Fibroblast of the conjunctiva (primary cell): ENCODE results near the gene PLAC8.
"Not testable (repeated sequence)": the region's sequence is repeated elsewhere in the genome, so short reads cannot be mapped to it uniquely, and the experiment has no call there.

Experiments used
- DNase-seq: peaks from one replicate; pipeline ENCODE4 v3.0.0-alpha.2; 2010; ENCODE audit warnings: low read depth

The PLAC8 gene

DNA sequence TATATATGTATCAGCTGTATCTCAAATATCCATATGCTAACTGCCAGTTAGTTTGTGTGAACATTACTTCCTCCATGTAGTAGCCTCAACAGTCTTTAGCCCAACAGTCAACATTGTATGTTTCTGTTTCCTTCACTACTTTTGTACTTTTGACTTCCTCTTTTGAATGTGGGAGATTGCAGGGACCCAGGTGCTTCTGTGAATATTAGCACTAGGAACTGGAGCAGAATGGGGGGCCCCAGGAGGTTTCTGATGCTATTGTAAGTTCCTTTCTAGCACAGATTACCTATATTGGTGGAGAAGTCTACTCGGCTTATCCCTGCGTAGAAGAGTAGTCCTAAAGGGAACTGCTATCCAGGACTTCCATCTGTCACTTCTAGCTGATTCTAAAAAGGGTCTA lies 2.3 kb downstream of the PLAC8 start:
- no peak for DNase-seq

DNA sequence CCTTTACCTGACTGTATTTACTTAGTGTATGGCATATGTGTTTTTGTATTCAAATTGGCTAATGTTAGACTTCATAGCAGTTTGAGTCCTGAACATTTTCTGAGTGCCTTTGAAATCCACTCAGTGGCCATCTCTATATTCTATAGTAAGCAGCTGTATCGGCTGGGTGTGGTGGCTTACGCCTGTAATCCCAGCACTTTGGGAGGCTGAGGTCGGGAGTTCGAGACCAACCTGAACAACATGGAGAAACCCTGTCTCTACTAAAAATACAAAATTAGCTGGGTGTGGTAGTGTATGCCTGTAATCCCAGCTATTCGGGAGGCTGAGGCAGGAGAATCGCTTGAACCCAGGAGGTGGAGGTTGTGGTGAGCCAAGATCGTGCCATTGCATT lies 2.8 kb downstream of the PLAC8 start:
- not testable (repeated sequence) for DNase-seq

DNA sequence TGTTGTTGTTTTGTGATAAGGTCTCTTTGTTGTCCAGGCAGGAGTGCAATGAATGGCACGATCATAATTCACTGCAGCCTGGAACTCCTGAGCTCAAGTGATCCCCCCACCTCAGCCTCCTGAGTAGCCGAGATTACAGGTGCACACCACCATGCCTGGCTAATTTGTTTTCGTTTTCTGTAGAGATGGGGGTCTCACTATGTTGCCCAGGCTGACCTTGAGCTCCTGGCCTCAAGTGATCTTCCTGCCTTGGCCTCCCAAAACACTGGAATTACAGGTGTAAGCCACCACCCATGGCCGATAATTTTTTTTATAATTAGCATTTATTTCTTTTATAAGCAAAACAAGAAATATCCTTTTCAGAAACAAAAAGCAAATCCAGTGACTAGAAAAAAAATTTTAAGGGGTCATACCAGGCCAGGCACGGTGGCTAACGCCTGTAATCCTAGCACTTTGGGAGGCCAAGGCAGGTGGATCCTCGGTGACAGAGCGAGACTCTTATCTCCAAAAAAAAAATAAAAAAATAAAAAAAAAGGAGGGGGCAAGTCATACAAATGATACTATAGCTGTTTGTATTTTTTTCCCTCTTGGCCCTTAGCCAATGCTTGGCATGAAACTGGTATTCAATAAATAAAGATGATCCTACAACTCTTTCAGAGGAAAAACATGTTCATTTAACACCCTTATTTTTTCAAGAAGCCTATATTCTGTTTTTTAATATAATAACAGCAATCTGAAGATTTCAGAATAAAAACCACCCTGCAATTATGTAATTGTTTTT lies 3.4 kb downstream of the PLAC8 start:
- DNase-seq: no peak

DNA sequence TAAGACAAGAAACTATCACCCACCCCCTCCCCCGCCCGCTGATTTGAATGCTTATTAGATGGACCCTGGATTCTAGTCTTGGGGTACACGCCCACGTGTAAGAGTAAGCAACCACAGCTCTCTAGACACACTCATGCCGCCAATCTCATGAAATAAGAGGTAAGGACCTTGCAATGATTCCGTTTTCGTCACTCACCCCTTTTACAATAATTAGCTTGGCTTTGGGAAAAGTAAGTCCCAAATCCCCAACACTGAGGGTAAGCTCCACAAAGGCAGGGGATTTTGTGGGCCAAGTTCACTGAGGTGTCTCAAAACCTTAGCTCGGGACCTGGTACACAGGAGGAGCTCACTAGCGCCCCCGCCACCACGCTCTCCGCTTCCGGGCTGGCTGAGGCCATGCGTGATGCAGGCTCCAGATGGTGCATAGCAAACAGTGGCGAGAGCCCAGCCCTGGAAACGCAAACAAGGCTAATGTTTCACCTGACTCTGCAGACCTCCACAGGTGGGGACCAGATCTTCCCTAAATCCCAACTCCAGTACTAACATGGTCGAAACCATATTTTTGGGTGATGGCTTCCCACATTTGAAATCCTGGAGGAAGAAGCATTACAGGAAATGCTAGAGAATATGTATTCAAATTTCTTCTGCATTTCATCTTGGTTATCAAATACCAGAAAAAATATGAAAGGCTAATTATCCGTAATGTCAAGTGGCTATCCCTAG lies 4.1 kb downstream of the PLAC8 start:
- peak; percentile 43 for DNase-seq

DNA sequence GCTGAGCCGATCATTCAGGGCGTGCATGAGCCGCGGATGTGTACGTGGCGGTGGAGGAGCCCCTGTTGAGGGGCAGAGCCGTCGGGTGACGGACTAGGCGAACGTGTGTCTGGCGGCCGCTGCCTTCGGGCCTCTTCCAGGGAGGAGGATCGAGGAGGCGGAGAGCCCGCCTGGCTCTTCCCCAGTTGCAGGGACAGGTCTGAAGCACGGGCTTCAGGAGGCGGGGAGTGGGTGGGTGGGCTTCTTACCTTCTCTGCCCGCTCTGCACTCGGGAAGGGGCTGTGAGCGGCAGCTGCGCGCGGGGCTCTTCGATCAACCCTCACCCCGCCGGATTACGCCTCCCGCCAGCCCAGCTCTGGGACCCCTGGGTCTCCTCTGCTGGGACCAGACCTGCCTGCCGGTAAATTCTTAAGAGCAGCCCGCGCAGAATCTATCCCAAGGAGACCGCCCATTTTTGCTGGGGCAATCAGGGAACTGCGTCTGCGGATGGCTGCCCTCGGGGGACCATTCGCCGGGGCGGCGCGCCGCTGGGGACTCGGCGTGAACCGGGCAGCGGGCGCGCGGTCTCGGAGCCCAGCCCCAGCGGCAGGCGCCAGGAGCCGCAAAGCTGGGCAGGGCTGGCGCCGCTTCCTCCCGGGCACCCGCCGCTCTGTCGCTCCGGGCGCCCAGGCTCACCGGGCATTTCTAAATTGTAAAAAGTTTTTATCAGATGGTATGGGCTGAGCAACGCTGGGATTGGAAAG lies 4.9 kb downstream of the PLAC8 start:
- no peak for DNase-seq

DNA sequence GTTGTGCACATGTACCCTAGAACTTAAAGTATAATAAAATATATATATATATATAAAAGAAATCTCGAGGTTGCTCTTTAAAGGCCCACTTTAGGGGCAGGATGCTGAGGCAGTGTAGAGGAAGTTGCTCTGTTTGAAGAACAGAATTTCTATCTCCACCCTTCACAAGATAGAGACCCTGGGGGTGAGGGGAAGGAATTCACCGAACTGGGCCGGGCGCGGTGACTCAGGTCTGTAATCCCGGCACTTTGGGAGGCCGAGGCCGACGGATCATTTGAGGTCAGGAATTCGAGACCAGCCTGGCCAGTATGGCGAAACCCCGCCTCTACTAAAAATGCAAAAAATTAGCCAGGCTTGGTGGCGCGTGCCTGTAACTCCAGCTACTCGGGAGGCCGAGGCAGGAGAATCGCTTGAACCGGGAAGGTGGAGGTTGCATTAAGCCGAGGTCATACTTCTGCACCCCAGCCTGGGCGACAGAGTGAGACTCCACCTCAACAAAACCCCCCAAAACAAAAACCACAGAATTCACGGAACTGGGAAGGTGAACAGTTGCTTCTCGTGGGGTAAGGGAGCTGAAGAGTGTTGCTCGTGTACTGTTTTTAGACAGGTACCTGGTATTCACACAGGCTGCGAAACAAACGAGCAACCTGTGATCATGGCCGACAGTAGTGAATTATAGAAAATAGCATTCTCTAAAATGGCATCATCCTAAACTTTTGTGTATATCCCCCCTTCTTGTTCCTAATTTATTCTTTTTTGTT lies 6.2 kb downstream of the PLAC8 start:
- no peak for DNase-seq

DNA sequence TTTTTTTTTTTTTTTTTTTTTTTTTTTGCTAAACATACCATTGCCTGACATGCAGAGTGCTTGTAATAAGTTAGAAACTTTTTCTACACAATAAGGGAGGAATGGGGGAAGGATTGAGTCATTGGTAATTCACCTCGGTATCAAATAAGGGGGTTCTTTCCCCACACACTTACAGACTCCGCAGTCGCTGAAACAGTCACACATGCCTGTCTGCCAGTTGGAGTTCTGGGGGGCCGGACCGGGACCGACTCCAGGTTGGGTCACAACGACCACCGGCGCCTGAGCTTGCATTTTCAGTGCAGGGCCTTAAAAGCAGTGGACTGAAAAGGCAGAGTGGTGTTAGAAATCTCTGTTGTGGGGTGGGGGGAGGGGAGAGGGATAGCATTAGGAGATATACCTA lies 6.9 kb downstream of the PLAC8 start:
- DNase-seq: no peak

DNA sequence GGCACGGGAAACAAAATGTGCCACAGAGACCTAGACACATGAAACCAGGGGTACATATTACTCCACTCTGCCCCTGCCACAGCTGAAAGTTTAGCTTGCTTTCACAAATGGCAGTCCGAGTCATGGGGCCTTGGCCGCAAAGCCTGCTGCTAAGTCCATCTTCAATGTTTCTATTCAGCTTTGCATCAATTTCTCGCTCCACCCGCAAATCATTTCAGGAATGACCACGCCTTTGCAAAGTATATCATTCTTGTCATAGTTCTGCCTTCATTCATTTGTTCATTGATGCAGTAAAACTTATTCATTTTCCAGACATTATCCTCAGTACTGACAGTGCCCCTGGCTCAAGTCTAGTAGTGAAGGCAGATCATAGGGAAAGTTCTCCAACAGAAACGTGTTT lies 9.5 kb downstream of the PLAC8 start:
- no peak for DNase-seq

DNA sequence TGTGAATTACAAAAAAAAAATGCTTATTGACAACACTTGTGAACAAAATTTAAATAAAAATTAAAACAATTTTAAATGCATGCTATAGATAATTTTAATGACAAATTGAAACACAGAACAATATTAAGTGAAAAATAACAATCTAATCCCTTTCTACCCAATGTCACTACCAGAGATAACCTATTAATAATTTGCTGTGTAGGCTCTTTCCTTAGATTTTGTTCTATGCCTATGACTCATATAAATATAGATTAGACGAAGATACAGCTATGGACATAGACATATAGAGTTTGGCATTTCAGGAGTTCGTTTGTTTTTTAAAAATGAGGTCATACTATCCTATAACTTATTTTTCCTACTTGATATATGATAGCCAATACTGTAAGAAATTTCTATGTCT lies 18.1 kb downstream of the PLAC8 start:
- no peak for DNase-seq

DNA sequence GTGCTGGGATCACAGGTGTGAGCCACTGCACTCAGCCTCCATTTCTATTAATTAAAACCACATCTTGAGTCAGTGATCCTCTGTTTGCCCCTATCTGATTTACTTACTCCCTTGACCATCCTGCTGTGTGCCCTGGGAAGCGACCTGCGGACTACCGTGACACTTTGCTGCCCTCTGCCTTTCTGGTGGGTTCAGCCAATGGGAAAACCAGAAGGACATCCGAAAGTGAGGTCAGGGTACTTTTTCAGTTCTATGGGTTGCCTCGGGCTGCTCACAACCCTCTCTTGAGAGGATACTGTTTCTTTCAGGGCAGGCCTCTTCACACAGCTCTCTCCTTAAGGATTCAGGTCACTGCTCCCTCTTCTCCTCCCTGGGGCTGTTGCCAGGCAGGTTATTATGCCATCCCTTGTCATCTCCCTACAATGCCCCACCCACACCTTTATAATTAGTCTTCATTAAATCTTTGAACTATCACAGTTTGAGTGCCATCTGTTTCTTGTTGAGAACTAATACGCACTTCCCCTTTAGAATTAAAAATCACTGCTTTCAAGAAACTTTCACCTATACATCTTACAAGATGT lies 21.4 kb downstream of the PLAC8 start:
- DNase-seq: no peak

DNA sequence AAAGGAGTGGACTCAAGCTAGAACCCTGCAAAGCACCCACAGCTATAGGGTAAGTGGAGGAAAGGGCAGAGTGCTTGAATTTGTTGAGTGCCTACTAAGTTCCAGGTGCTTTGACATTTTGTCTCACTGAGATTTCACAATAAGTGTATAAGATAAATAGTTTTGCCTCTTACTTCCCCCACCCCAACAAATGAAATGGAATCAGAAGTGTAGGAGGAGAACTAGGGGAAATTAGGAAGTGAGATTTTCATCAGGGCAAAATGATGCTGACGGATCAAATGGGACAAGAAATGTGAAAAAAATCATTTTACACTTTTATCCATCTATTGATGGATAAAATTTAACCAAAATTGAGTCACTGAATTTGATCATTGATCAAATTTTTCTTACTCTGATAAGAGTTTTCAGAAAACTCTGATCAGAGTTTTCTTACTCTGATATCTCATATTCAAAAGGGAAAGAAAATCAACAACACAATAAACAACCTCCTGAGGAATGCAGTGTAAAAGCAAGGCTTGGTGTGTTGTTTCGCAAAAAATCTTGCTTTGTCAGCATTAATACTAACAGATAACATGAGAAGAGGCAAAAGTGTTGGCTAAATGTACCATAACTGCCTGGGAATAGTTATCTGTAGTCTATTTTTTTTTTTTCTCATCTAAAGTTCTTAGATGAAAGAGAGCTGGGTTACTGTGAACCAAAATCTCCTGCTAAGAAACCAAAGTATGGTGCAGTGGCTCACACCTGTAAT lies 24.9 kb downstream of the PLAC8 start:
- no peak for DNase-seq

DNA sequence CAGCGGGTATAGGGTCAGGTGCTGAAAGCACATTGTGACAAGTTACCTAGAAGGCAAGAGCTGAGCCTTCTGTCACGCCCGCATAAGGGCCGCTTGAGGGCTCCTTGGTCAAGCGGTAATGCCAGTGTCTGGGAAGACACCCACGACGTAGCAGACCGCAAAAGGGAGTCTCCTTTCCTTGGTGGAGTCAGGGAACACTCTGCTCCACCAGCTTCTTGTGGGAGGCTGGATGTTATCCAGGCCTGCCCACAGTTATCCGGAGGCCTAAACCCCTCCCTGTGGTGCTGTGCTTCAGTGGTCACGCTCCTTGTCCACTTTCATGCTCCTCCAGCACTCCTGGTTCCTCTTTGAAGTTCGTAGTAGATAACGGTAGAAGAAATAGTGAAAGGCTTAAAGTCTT lies 29.6 kb downstream of the PLAC8 start:
- not testable (repeated sequence) for DNase-seq

DNA sequence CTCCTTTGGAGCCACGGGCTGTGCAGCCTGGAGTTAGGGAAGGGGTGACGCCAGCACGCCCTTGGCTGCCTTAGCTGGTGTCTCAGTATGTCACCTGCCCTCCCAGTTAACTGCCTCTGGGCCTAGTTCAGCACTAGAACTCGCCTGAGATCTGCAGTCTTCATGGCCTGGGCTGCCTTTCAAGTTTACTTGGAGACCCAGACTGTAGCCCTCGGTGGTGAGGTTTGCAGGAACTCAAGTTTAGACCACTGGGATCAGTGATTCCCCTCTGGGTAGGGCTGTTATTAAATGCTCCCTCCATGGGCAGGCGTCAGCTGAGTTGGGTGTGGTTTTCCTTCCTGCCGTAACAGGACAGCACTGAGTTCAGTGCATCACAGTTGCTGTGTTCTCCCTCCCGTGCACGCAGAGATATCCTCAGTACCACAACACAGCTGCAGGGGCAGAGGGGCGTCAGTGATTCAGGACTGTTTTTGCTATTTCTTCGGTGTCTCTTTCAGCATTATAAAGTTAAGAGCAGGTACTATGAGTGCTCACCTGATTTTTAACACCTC lies 30.5 kb downstream of the PLAC8 start:
- no peak for DNase-seq

DNA sequence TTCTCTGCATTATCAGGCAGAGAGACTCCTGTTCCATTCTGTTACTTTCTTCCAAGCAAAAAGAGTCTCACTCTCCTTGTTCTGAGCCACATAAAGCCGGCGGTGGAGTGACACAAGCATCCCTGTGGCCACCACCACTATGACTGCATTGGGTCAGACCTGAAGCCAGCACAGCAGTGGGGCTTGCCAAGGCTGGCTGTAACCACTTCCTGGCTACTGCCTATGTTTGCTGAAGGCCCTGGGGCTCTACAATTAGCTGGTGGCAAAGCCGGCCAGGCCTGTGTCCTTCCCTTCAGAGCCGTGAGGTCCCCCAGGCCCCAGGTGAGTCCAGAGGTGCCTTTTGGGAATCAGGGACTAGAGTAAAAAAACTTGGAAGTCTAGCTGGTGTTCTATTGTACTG lies 31.8 kb downstream of the PLAC8 start:
- no peak for DNase-seq

DNA sequence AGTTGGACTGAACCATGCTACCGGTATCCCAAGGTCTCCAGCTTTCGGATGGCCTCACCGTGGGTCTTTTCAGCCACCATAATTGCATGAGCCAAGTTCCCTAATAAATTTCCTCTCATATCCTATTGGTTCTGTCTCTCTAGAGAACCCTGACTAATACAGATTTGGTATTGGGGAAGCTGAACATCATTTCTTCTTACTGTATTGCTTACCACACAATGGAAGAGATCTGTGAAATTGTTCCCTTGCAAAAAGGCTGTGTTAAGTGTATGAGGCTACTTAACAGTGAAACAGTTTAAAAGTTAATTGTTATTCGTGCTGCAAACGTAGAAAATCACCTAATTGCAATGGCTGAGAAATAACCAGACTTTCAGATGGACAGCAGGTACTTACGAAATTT lies 34.0 kb downstream of the PLAC8 start:
- DNase-seq: no peak

DNA sequence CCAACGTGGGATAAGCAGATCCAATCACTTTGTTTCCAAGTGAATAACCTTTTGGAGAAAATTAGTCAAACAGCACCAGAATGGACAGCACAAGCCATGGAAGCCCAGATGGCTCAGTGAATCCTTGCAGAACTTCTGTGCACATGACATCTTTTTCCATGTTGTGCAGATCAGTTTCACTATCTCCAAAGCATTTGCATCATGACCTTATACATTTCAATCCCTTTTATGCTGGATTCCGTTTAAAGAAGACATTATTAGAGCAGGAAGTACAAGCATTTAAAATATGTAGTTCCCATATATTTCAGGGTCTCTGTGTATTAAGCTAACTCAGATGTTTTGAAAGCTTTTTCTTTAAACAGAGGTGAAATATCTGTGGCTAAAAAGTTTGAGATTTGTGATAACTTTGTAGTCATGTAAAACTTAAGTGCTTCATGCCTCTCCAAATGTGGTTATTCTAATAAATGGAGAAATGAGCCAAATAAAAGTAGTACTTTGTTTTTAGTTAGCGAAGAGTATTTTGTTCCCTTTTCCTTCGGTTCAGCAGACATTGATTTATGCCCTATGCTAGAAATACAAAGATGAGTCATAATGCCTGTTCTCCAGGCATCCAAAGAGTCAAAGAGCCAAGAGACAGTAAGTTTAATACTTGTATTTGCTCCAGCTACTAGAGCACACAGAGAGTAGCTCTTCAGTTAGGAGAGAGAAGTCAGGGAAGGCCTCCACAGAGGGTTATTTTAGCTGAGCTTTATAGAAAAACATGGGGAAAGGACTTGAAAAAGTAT lies 39.0 kb downstream of the PLAC8 start:
- DNase-seq: peak; percentile 13

DNA sequence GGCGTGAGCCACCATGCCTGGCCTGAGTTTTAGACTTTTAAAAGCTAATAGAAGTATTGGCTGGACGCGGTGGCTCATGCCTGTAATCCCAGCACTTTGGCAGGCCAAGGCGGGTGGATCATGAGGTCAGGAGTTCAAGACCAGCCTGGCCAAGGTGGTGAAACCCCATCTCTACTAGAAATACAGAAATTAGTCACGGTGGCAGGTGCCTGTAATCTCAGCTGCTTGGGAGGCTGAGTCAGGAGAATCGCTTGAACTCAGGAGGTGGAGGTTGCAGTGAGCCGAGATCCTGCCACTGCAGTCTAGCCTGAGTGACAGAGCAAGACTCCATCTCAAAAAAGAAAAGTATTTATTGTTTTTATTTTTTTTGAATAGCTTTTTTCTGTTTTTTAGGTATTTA lies 39.7 kb downstream of the PLAC8 start:
- DNase-seq: not testable (repeated sequence)

DNA sequence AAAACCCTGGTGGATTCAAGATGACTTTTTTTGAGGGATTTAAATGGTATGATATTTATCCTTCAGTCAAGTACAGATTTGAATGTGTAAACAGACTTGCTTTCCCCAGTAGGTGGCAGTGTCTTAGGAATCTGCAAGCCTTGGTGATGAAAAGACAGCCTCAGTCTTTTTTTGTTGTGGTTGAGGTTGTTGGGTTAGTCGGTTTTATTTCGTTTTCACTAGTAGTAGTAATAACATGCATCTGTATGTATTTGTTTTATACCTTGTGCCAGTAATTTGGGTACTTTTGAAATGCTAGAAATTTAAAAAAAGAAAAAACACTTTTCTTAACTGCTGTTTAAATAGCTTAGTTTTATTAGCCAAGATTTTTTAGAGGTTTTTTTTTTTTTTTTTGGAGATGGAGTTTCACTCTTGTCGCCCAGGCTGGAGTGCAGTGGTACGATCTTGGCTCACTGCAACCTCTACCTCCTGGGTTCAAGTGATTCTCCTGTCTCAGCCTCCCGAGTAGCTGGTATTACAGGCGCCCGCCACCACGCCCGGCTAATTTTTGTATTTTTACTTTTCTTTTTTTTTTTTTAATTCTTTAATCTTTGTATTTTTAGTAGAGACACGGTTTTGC lies 40.3 kb downstream of the PLAC8 start:
- DNase-seq: peak; percentile 86

DNA sequence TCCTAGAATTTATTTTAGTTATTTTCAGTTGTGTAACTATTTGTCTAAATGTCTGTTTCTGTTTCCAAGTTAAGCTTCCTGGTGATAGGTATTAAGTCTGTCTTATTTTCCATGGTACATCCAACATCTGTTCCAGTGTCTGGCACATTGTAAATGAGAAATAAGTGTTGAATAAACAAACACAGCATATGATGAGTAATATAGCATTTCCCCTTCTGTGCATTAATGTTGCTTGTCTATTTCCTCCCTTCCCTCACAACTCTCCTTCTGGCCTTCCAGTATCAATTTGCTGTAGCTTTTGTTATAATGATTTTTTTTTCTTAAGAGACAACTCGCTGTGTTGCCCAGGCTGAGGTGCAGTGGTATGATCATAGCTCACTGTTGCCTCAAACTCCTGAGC lies 43.4 kb downstream of the PLAC8 start:
- DNase-seq: peak; percentile 22
